ENCODE results near the gene GRID2.

Gene GRID2

DNA sequence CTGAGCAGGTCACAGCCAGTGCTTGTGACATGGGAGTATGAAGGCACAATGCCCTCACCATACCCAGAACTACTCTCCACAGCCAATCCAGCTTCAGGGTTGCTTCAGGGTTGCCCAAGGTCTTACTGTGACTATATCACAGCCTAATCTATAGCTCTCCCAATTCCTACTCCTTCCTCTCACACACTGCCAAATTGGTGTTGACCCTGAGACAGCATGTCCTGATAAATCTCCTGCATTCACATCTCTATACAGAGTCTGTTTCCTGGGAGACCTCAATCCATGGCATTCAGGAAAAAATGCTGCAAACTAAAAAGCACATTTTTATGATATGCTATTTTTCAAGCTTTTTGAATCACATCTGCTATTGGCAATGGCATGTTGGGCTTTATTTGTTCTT, 456.7 kb downstream of the GRID2 start:
- Histone ChIP-seq H3K23ac (ENCODE audit: low read length) (no peak overlapping the region), H3K4me3 (ENCODE audit: low read depth, low read length) (no peak overlapping the region), H3K4ac (ENCODE audit: low read depth, low read length) (no peak overlapping the region), H3K4me1 (ENCODE audit: control insufficient read depth in 1 of 2, insufficient read depth in 2 of 2, low read length in 2 of 2) (no peaks in the 10 kb centered on the region), H3K79me2 (ENCODE audit: control insufficient read depth, insufficient read depth, low read length, poor library complexity) (no peaks in the 10 kb centered on the region), H2BK120ac (ENCODE audit: insufficient read depth, low read length, poor library complexity) (no peak overlapping the region), H3K4me2 (ENCODE audit: low read length) (no peak overlapping the region), H2BK12ac (ENCODE audit: low read length) (no peak overlapping the region), H3K79me1 (ENCODE audit: low read length) (no peaks in the 10 kb centered on the region), H3K9me3 (ENCODE audit: insufficient read depth, low read depth, low read length) (no peaks in the 10 kb centered on the region), H3K27ac (ENCODE audit: low read depth, low read length) (no peak overlapping the region), H4K12ac (ENCODE audit: low read depth, low read length) (no peak overlapping the region), H4K8ac (ENCODE audit: low read depth, low read length) (no peak overlapping the region), H3K18ac (ENCODE audit: low read length) (no peak overlapping the region), H4K91ac (ENCODE audit: low read depth, low read length) (no peak overlapping the region), H2AFZ (ENCODE audit: insufficient read depth, low read length, poor library complexity) (no peak overlapping the region), H2BK5ac (ENCODE audit: low read depth, low read length, poor library complexity) (no peak overlapping the region), H3K9ac (ENCODE audit: low read length) (no peak overlapping the region), H3K27me3 (ENCODE audit: insufficient read depth, low read length) (no peaks in the 10 kb centered on the region), H3K36me3 (ENCODE audit: control insufficient read depth in 1 of 2, insufficient read depth in 2 of 2, low read length in 2 of 2) (no peaks in the 10 kb centered on the region), H2AK5ac (ENCODE audit: low read length) (no peak overlapping the region), H3K14ac (ENCODE audit: low read length) (no peak overlapping the region)
- no peak for DNase-seq

DNA sequence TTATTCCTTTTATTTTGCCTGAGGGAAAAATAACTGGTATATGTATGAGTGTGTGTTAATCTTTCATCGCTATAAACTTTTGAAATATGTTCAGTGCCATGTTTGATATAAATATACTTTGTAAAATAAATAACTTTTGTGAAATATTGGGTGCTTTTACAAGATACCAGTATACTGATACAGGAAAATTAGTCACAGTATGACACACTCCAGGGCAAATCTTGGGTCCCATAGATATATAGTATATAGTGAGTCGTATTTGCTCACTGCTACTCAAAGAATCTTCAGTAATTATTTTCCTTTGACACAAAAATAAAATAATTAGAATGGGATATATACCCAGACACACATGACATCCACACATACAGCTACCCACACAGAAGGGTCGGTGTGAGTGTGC, 472.3 kb downstream of the GRID2 start:
- no peak overlapping the region for H4K8ac ChIP-seq (ENCODE audit: low read depth, low read length)
- WGBS (ENCODE audit: extremely low coverage, insufficient coverage, insufficient read length), result no CpG with 5 or more reads among the region's 3 CpGs
- no peak overlapping the region for H2BK5ac ChIP-seq (ENCODE audit: low read depth, low read length, poor library complexity)
- no peak overlapping the region for H3K14ac ChIP-seq (ENCODE audit: low read length)
- DNase-seq, result no peak
- no peak overlapping the region for H3K4ac ChIP-seq (ENCODE audit: low read depth, low read length)
- no peak overlapping the region for H3K18ac ChIP-seq (ENCODE audit: low read length)
- no peaks in the 10 kb centered on the region for H3K27me3 ChIP-seq (ENCODE audit: insufficient read depth, low read length)
- H3K79me2 ChIP-seq (ENCODE audit: control insufficient read depth, insufficient read depth, low read length, poor library complexity), result no peaks in the 10 kb centered on the region
- H2BK12ac ChIP-seq (ENCODE audit: low read length), result no peak overlapping the region
- H3K79me1 ChIP-seq (ENCODE audit: low read length), result no peaks in the 10 kb centered on the region
- no peak overlapping the region for H2AK5ac ChIP-seq (ENCODE audit: low read length)
- no peaks in the 10 kb centered on the region for H3K4me1 ChIP-seq (ENCODE audit: control insufficient read depth in 1 of 2, insufficient read depth in 2 of 2, low read length in 2 of 2)
- H3K4me3 ChIP-seq (ENCODE audit: low read depth, low read length), result no peak overlapping the region
- H3K36me3 ChIP-seq (ENCODE audit: control insufficient read depth in 1 of 2, insufficient read depth in 2 of 2, low read length in 2 of 2), result no peaks in the 10 kb centered on the region
- no peaks in the 10 kb centered on the region for H3K9me3 ChIP-seq (ENCODE audit: insufficient read depth, low read depth, low read length)
- no peak overlapping the region for H4K91ac ChIP-seq (ENCODE audit: low read depth, low read length)
- no peak overlapping the region for H3K27ac ChIP-seq (ENCODE audit: low read depth, low read length)
- H2AFZ ChIP-seq (ENCODE audit: insufficient read depth, low read length, poor library complexity), result no peak overlapping the region
- H2BK120ac ChIP-seq (ENCODE audit: insufficient read depth, low read length, poor library complexity), result no peak overlapping the region
- H3K4me2 ChIP-seq (ENCODE audit: low read length), result no peak overlapping the region
- no peak overlapping the region for H3K9ac ChIP-seq (ENCODE audit: low read length)
- no peak overlapping the region for H3K23ac ChIP-seq (ENCODE audit: low read length)
- H4K12ac ChIP-seq (ENCODE audit: low read depth, low read length), result no peak overlapping the region

DNA sequence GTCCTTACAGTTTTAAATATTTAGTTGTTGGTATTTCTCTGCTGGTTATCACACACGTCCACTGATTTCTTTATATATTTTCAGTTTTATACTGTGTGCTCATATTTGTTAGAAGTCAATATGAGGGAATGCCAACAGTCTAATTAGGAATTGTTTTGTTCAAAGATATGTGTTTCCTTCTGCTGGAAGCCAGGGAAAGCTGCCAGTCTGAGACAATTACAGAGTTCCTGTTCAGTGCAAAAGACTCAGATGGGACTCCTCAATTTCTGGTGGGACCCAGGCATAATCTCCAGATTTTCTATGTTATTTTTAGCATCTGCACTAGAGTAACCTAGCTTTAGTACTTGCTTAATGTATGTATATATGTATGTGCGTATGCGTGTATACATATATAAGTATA, 486.0 kb downstream of the GRID2 start:
- Histone ChIP-seq H2AK5ac (ENCODE audit: low read length) (no peak overlapping the region), H3K4me3 (ENCODE audit: low read depth, low read length) (no peak overlapping the region), H3K4me2 (ENCODE audit: low read length) (no peak overlapping the region), H2BK12ac (ENCODE audit: low read length) (no peak overlapping the region), H2AFZ (ENCODE audit: insufficient read depth, low read length, poor library complexity) (no peak overlapping the region), H3K27me3 (ENCODE audit: insufficient read depth, low read length) (no peaks in the 10 kb centered on the region), H3K9ac (ENCODE audit: low read length) (no peak overlapping the region), H4K8ac (ENCODE audit: low read depth, low read length) (no peak overlapping the region), H3K14ac (ENCODE audit: low read length) (no peak overlapping the region), H3K9me3 (ENCODE audit: insufficient read depth, low read depth, low read length) (no peaks in the 10 kb centered on the region), H4K12ac (ENCODE audit: low read depth, low read length) (no peak overlapping the region), H3K18ac (ENCODE audit: low read length) (no peak overlapping the region), H3K4ac (ENCODE audit: low read depth, low read length) (no peak overlapping the region), H3K27ac (ENCODE audit: low read depth, low read length) (no peak overlapping the region), H3K23ac (ENCODE audit: low read length) (no peak overlapping the region), H3K79me1 (ENCODE audit: low read length) (no peaks in the 10 kb centered on the region), H3K79me2 (ENCODE audit: control insufficient read depth, insufficient read depth, low read length, poor library complexity) (no peaks in the 10 kb centered on the region), H2BK5ac (ENCODE audit: low read depth, low read length, poor library complexity) (no peak overlapping the region), H2BK120ac (ENCODE audit: insufficient read depth, low read length, poor library complexity) (no peak overlapping the region), H3K4me1 (ENCODE audit: control insufficient read depth in 1 of 2, insufficient read depth in 2 of 2, low read length in 2 of 2) (no peaks in the 10 kb centered on the region), H3K36me3 (ENCODE audit: control insufficient read depth in 1 of 2, insufficient read depth in 2 of 2, low read length in 2 of 2) (no peaks in the 10 kb centered on the region), H4K91ac (ENCODE audit: low read depth, low read length) (no peak overlapping the region)
- no peak for DNase-seq
- WGBS (ENCODE audit: extremely low coverage, insufficient coverage, insufficient read length), result no CpG with 5 or more reads among the region's 3 CpGs

DNA sequence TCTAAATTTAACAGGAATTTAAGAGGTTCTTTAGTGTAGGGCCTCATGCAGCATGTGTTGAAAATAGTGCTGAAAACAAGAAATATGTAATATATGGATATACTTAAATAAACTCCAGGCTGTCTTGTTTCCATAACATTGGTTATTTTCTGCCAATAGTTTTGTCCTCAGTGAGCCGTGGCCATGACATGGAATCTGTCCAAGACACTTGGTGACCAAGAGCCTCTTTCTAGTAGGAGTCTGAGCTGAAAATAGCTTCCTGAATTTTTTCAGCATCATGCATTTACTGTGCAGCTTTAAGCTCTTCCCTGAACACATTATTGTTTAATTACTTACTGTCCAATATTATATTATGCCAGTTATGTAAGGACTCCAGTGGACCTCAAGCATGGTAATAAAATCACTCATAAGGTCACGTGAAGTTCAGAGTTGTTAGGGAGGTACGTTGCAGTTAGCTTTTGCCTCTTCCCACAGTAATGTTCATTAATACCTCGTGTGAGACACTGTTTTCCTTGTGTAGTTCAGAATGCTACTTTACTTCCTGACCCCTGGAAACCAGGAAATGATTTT, 488.2 kb downstream of the GRID2 start:
- no peak overlapping the region for H4K8ac ChIP-seq (ENCODE audit: low read depth, low read length)
- H3K4me1 ChIP-seq (ENCODE audit: control insufficient read depth in 1 of 2, insufficient read depth in 2 of 2, low read length in 2 of 2), result no peaks in the 10 kb centered on the region
- no peak overlapping the region for H3K18ac ChIP-seq (ENCODE audit: low read length)
- H3K9me3 ChIP-seq (ENCODE audit: insufficient read depth, low read depth, low read length), result no peaks in the 10 kb centered on the region
- no peak overlapping the region for H3K9ac ChIP-seq (ENCODE audit: low read length)
- no peak overlapping the region for H3K23ac ChIP-seq (ENCODE audit: low read length)
- H3K27ac ChIP-seq (ENCODE audit: low read depth, low read length), result no peak overlapping the region
- no peak overlapping the region for H2BK12ac ChIP-seq (ENCODE audit: low read length)
- no peak overlapping the region for H3K4ac ChIP-seq (ENCODE audit: low read depth, low read length)
- H3K79me1 ChIP-seq (ENCODE audit: low read length), result no peaks in the 10 kb centered on the region
- H4K91ac ChIP-seq (ENCODE audit: low read depth, low read length), result no peak overlapping the region
- H2BK5ac ChIP-seq (ENCODE audit: low read depth, low read length, poor library complexity), result no peak overlapping the region
- H2AFZ ChIP-seq (ENCODE audit: insufficient read depth, low read length, poor library complexity), result no peak overlapping the region
- H3K79me2 ChIP-seq (ENCODE audit: control insufficient read depth, insufficient read depth, low read length, poor library complexity), result no peaks in the 10 kb centered on the region
- no peaks in the 10 kb centered on the region for H3K27me3 ChIP-seq (ENCODE audit: insufficient read depth, low read length)
- WGBS (ENCODE audit: extremely low coverage, insufficient coverage, insufficient read length), result no CpG with 5 or more reads among the region's 4 CpGs
- no peak for DNase-seq
- no peak overlapping the region for H3K4me2 ChIP-seq (ENCODE audit: low read length)
- no peak overlapping the region for H2AK5ac ChIP-seq (ENCODE audit: low read length)
- no peak overlapping the region for H3K14ac ChIP-seq (ENCODE audit: low read length)
- no peak overlapping the region for H4K12ac ChIP-seq (ENCODE audit: low read depth, low read length)
- H2BK120ac ChIP-seq (ENCODE audit: insufficient read depth, low read length, poor library complexity), result no peak overlapping the region
- no peaks in the 10 kb centered on the region for H3K36me3 ChIP-seq (ENCODE audit: control insufficient read depth in 1 of 2, insufficient read depth in 2 of 2, low read length in 2 of 2)
- no peak overlapping the region for H3K4me3 ChIP-seq (ENCODE audit: low read depth, low read length)

All from trophoblast cell (in vitro differentiated cells and primary cell).